Parathyroid adenoma (tissue), 2 donors: ENCODE results near the gene CRISPLD2.

Experiments used
- H2AFZ ChIP-seq: fragments of 300-600 bp; sonication (generic); one replicate; pipeline ENCODE4 v1.7.0; 2017; ENCODE audit warnings: antibody characterized with exemption, mild to moderate bottlenecking
- H3K27ac ChIP-seq: fragments of 300-600 bp; sonication (generic); one replicate; pipeline ENCODE4 v1.7.0; 2017
- H3K27me3 ChIP-seq: fragments of 300-600 bp; sonication (generic); one replicate; pipeline ENCODE4 v1.7.0; 2017; ENCODE audit warnings: low read length; ENCODE audit not compliant: control insufficient read depth, insufficient read depth
- H3K36me3 ChIP-seq: fragments of 300-600 bp; sonication (generic); one replicate; pipeline ENCODE4 v1.7.0; 2017; ENCODE audit warnings: low read length; ENCODE audit not compliant: control insufficient read depth, insufficient read depth
- H3K4me1 ChIP-seq: fragments of 300-600 bp; sonication (generic); one replicate; pipeline ENCODE4 v1.7.0; 2017; ENCODE audit warnings: control low read depth
- H3K4me2 ChIP-seq: fragments of 300-600 bp; sonication (generic); one replicate; pipeline ENCODE4 v1.7.0; 2017; ENCODE audit warnings: low read length
- H3K4me3 ChIP-seq: fragments of 300-600 bp; sonication (generic); one replicate; pipeline ENCODE4 v1.7.0; 2017; ENCODE audit warnings: low read depth, low read length
- H3K79me2 ChIP-seq: fragments of 300-600 bp; sonication (generic); one replicate; pipeline ENCODE4 v1.7.0; 2017; ENCODE audit warnings: control low read depth
- H3K9ac ChIP-seq: fragments of 300-600 bp; sonication (generic); one replicate; pipeline ENCODE4 v1.7.0; 2017; ENCODE audit warnings: mild to moderate bottlenecking
- H3K9me3 ChIP-seq: fragments of 300-600 bp; sonication (generic); one replicate; pipeline ENCODE4 v1.7.0; 2017; ENCODE audit warnings: low read length; ENCODE audit not compliant: control insufficient read depth
- CTCF ChIP-seq: fragments of 300-600 bp; sonication (generic); IDR thresholded peaks from one replicate; pipeline ENCODE4 v1.7.0; 2017; ENCODE audit warnings: antibody characterized with exemption, mild to moderate bottlenecking
- donor health status: primary hyperparathyroidism.

The CRISPLD2 gene

GRCh38 chr16:84953190-84953746, 133.5 kb downstream of the CRISPLD2 start:
- no peak overlapping the region for H3K4me3 ChIP-seq
- H3K4me2 ChIP-seq: no peak overlapping the region
- no peak for TF ChIP-seq CTCF
- no peak overlapping the region for H3K27ac ChIP-seq
- H3K9me3 ChIP-seq: no peaks in the 10 kb centered on the region
- no peaks in the 10 kb centered on the region for H3K36me3 ChIP-seq
- no peak overlapping the region for H2AFZ ChIP-seq
- no peaks in the 10 kb centered on the region for H3K79me2 ChIP-seq
- no peak overlapping the region for H3K9ac ChIP-seq
- no peaks in the 10 kb centered on the region for H3K27me3 ChIP-seq
- H3K4me1 ChIP-seq: no peaks in the 10 kb centered on the region

- H3K79me2 ChIP-seq: no peaks in the 10 kb centered on the region
- no peak overlapping the region for H3K9ac ChIP-seq
- H3K9me3 ChIP-seq: no peaks in the 10 kb centered on the region
- H3K27ac ChIP-seq: no peak overlapping the region
- no peaks in the 10 kb centered on the region for H3K27me3 ChIP-seq
- H3K4me1 ChIP-seq: no peaks in the 10 kb centered on the region
- no peak for TF ChIP-seq CTCF
- H3K4me2 ChIP-seq: no peak overlapping the region
- no peak overlapping the region for H3K4me3 ChIP-seq
- H3K36me3 ChIP-seq: no peaks in the 10 kb centered on the region
- no peak overlapping the region for H2AFZ ChIP-seq
These were observed 135.6 kb downstream of the CRISPLD2 start for GRCh38 chr16:84955427-84955826.

- Histone ChIP-seq H3K79me2 (no peaks in the 10 kb centered on the region), H3K27me3 (no peaks in the 10 kb centered on the region), H3K4me3 (no peak overlapping the region), H3K36me3 (no peaks in the 10 kb centered on the region), H3K9ac (no peak overlapping the region), H2AFZ (no peak overlapping the region), H3K4me1 (no peaks in the 10 kb centered on the region), H3K9me3 (no peaks in the 10 kb centered on the region), H3K4me2 (no peak overlapping the region), H3K27ac (no peak overlapping the region)
- no peak for TF ChIP-seq CTCF
These were observed 137.4 kb downstream of the CRISPLD2 start for GRCh38 chr16:84957192-84957591.

- no peak overlapping the region for H2AFZ ChIP-seq
- no peaks in the 10 kb centered on the region for H3K36me3 ChIP-seq
- no peaks in the 10 kb centered on the region for H3K79me2 ChIP-seq
- no peak overlapping the region for H3K4me3 ChIP-seq
- H3K27me3 ChIP-seq: no peaks in the 10 kb centered on the region
- H3K4me1 ChIP-seq: no peaks in the 10 kb centered on the region
- no peak for TF ChIP-seq CTCF
- H3K4me2 ChIP-seq: no peak overlapping the region
- no peak overlapping the region for H3K27ac ChIP-seq
- no peaks in the 10 kb centered on the region for H3K9me3 ChIP-seq
- H3K9ac ChIP-seq: no peak overlapping the region
These were observed 138.0 kb downstream of the CRISPLD2 start for GRCh38 chr16:84957792-84958191.
